Stimulated activated CD4-positive, alpha-beta T cell treated with anti-CD3 and anti-CD28 coated beads, Interleukin-2, amount 100 ng/mL, for 4 hours (primary cell): ENCODE data around the gene HOXD12.

Experiments used
- DNase-seq: peaks from one replicate; pipeline ENCODE4 v3.0.0-alpha.2; 2020; ENCODE audit warnings: low read depth

Gene HOXD12

DNA sequence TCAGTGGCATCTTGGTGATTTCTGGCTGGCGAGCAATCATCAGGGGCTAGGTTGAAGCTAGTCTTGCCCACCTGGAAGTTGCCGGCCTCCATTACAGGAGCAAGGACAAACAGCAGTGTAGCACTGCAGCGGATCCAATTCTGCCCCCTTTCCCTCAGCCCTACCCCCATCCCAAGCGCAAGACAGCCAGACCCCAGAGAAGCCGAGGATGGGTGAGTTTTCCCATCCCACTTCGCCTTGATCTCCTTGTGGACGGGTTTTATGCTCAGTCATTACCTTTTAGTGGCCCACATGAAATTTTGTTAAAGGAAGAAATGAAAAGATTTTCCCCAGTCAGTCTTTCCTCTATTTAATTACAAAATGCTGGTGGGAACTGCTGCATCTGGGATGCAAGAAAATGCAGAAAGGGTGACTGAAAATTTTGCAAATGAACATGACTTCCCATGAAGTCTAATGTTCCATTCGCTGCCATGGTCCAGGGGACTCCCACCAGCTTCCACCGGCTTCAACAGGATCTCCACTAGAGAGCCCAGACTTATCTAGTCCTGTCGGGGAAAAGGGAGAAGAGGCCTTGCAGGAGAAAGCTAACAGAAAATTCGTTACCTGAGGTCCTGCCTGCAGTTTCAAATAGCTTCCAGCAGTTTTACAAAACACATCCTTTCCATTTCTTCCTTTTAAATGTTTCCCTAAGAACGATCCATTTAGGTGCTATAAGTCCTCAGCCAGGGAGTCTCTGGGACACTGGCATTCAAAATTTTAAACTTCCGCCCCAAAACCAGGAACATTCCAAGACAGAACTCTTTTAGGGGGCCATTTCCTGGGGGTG lies 21.0 kb downstream of the HOXD12 start:
- no peak for DNase-seq

GRCh38 chr2:176121190-176122051 lies 21.8 kb downstream of the HOXD12 start:
- no peak for DNase-seq

DNA sequence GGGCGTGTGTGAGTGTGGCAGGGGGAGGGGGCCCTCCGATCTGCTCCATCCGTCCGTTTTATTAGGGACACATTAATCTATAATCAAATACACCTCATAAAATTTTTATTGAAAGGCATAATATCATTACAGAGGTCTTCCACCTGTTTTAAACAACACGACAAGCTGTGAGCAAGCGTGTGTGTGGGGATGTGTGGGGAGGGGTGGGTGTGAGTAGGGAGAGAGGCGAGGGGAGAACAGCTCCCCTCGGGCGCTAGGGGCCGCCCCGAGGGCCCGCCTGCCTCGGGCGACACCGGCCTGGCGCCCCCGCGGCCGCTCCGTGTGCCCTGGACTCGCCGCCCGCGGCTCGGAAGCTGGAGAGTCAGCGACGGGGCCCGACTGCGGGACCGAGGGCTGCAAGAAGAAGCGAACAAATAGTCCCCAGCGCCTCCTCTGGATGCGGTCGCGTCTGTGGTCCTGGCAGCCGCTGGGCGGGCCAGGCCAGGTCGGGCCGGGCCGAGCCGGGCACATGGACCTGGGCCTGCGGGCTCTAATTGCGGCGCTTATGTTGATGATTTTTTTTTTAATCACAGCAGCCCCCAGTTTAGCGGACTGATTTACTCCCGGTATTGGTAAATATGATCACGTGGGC lies 22.6 kb downstream of the HOXD12 start:
- DNase-seq, result no peak

- DNase-seq, result no peak
Measured at GRCh38 chr2:176122683-176123410, 23.3 kb downstream of the HOXD12 start, which contains the start of gene HOXD9. Gene HOXD9 (plus strand): TSS chr2:176122719. CDS start chr2:176122769, 50 bp downstream.

DNA sequence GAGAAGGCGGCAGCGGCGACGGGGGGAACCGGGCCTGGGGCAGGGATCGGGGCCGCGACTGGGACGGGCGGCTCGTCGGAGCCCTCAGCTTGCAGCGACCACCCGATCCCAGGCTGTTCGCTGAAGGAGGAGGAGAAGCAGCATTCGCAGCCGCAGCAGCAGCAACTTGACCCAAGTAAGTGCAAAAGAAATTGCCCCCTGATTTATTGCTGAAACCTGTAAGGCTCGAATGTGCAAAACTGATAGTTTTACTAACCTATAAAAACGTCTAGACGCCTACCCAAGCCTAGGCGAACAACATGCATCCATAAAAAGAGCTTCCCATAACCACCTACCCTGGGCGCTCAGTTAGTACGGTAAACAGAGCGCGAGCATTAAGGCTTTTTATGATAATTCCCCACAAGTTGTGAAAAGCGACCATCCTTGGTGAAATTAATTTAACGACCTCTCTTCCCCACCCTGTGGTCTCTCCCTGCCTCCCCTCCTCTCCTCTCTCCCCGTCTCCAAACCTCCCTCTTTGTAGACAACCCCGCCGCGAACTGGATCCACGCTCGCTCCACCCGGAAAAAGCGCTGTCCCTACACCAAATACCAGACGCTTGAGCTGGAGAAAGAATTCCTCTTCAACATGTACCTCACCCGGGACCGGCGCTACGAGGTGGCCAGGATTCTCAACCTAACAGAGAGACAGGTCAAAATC lies 24.0 kb downstream of the HOXD12 start:
- no peak for DNase-seq

DNA sequence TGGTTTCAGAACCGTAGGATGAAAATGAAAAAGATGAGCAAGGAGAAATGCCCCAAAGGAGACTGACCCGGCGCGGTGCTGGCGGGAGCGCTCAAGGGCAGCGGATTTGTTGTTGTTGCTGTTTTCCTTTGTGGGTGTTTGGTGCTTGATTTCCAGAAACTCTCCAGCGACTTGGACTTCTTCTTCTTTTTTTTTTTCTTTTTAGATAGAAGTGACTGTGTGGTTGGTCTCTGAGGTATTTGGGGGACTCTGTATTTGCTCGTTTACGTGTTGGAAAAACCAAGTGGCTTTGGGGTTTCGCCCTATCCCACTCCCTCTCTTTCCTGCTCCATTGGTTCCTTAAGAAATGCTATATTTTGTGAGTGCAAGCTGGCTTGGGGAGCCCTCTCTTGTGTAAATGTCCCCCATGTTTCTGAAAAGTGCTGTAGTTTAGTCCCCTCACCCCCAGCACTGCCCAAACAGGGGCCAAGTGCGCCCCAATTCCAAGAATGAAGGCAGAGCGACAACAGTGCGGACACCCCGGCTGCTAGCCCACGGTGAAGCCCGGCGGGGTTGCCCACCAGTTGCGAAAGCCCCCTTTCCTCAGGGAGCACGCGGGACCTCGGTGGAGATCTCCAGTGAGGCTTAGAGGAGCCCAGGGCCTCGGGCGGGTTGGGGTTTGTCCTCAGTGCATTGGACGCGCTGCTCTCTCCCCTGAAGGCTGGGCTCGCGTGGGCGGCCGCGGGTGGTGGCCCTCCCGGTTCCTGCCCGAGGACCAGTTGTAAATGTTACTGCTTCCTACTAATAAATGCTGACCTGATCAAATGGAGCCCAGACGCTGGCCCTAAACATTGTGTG lies 24.7 kb downstream of the HOXD12 start:
- DNase-seq, result no peak

DNA sequence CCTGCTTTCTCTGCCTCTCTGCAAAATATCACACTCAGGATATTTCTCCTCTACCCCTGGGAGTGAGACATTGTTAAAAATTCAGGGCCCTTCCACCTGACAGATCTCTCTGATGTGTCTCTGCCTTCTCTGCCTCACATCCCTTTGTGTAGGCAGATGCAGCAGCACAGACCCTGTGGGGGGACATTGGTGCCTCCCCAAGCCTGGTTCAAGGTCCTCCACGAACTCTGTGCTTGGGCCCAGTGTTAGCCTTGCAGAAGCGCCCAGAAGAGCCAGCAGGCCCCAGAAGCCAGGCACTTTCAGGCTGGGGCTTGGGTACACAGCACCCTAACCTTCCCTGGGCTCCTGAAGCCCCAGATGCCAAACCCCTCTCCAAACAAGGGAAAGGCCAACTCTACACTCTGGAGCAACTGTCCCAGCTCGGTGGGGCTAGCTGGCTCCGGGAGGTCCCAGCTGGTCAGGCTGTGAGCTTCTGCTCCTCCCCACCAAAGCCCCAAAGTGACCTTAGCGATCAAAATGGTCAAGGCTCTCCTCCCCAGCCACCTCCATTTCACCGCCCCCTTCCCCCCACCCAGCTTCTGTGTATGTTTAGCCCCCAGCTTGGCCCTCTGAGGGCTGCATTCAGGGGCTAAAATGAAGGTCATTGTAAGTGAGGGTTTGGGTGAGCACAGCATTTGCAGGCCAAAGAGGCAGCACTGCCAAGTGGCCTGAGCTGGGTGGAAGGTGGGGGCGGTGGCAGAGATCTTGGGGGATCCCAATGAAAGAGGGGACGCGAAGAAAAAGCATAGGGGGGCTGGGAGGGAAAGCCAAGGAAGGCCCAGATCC lies 25.6 kb downstream of the HOXD12 start:
- no peak for DNase-seq

DNA sequence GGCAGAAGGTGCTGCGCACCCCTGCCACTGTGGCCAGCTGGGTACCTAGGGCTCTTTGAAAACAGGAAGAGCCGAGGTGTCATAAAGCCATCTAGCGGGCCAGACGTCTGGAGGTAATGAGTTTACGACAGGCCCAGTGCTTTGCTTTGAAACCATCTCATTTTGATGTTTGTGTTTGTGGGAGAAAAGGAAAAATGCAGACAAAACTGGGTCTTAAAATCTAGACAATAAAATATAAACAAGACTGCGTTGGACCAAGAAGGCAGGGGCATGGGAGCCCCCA lies 26.1 kb downstream of the HOXD12 start:
- no peak for DNase-seq

- peak; percentile 49 for DNase-seq
Measured at GRCh38 chr2:176126929-176127773, 27.6 kb downstream of the HOXD12 start.

DNA sequence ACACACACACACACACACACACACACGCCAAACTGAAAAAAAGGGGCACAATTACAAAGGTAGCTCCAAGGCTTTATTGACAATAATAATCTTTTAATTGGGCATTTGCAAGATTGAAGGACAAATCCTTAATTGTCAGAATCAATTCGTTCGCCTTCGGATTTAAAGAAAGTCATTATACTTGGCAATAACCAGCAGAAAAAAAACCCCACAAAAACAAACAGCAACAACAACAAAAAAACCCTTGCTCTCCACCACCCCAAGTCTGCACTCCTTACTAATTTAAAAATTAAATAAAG lies 28.1 kb downstream of the HOXD12 start:
- no peak for DNase-seq

GRCh38 chr2:176128172-176128981 lies 28.8 kb downstream of the HOXD12 start:
- DNase-seq, result no peak

GRCh38 chr2:176128982-176129796 lies 29.6 kb downstream of the HOXD12 start, which contains the start of gene HOXD8:
Gene HOXD8 (plus strand): TSS chr2:176129705. CDS start chr2:176130367, 662 bp downstream.
- no peak for DNase-seq

GRCh38 chr2:176129813-176130146 lies 30.2 kb downstream of the HOXD12 start:
- no peak for DNase-seq

DNA sequence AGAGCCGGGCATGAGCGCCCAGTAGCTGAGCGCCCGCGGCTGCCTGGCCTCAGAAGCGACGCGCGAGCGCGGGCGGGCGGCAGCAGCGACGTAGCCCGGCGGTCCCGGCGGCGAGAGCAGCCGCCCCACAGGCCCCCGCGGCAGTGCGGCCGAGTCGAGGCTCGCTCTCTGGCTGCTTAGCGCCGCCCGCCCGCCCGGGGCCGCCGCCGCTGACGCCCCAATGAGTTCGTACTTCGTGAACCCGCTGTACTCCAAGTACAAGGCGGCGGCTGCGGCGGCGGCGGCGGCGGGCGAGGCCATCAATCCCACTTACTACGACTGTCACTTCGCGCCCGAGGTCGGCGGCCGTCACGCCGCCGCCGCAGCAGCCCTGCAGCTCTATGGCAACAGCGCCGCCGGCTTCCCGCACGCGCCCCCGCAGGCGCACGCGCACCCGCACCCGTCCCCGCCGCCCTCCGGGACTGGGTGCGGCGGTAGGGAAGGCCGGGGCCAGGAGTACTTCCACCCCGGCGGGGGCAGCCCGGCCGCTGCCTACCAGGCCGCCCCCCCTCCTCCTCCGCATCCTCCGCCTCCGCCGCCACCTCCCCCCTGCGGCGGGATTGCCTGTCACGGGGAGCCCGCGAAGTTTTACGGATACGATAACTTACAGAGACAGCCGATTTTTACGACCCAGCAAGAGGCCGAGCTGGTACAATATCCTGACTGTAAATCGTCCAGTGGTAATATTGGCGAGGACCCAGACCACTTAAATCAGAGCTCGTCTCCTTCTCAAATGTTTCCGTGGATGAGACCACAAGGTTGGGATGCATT lies 30.8 kb downstream of the HOXD12 start:
- no peak for DNase-seq

- DNase-seq, result no peak
Measured at GRCh38 chr2:176130957-176131847, 31.6 kb downstream of the HOXD12 start.

- no peak for DNase-seq
Measured at GRCh38 chr2:176131848-176132158, 32.2 kb downstream of the HOXD12 start.
